GM23338 (cell line): ENCODE measurements around the gene RSPH1. TPM values are rescaled to one million over a fixed set of nuclear protein-coding genes. Genes with fewer than 3 reads are reported as not detected.

ENCODE experiments used
- ATAC-seq: fragments of 200-7000 bp; cut with Tn5 transposase; 3 replicates; pipeline ENCODE4 v1.9.1; 2020
- DNase-seq: peaks from one replicate; pipeline ENCODE4 v3.0.0-alpha.2; 2015; ENCODE audit warnings: low spot score
- H2AFZ ChIP-seq: fragments of 200-600 bp; sonication (generic); 2 replicates; pipeline ENCODE4 v1.8.0; 2016; ENCODE audit warnings: antibody characterized with exemption, mild to moderate bottlenecking, moderate library complexity
- H3F3A ChIP-seq: fragments of 200-600 bp; sonication (generic); replicated peaks from 2 replicates; pipeline ENCODE4 v1.8.0; 2017; ENCODE audit warnings: antibody characterized with exemption, mixed run types, low read depth
- H3K27ac ChIP-seq: fragments of 200-600 bp; sonication (generic); 2 replicates; pipeline ENCODE4 v1.6.1; 2016; ENCODE audit warnings: low read depth
- H3K27me3 ChIP-seq: fragments of 200-600 bp; sonication (generic); 2 replicates; pipeline ENCODE4 v1.8.0; 2016; ENCODE audit warnings: mild to moderate bottlenecking, mixed run types, moderate library complexity; ENCODE audit not compliant: insufficient read depth
- H3K36me3 ChIP-seq: fragments of 200-600 bp; sonication (generic); 2 replicates; pipeline ENCODE4 v1.8.0; 2016; ENCODE audit warnings: mild to moderate bottlenecking; ENCODE audit not compliant: insufficient read depth
- H3K4me1 ChIP-seq: fragments of 200-600 bp; sonication (generic); 2 replicates; pipeline ENCODE4 v1.8.0; 2016; ENCODE audit warnings: mild to moderate bottlenecking, moderate library complexity; ENCODE audit not compliant: insufficient read depth
- H3K4me2 ChIP-seq: fragments of 200-600 bp; sonication (generic); 2 replicates; pipeline ENCODE4 v1.7.1; 2017; ENCODE audit warnings: mixed run types
- H3K4me3 ChIP-seq: fragments of 200-600 bp; sonication (generic); 2 replicates; pipeline ENCODE4 v1.6.1; 2016; ENCODE audit warnings: mixed run types
- H3K79me2 ChIP-seq: fragments of 200-600 bp; sonication (generic); replicated peaks from 2 replicates; pipeline ENCODE4 v1.8.0; 2017; ENCODE audit warnings: mild to moderate bottlenecking; ENCODE audit not compliant: insufficient read depth
- H3K9me2 ChIP-seq: fragments of 200-600 bp; sonication (generic); 2 replicates; pipeline ENCODE4 v1.8.0; 2017; ENCODE audit not compliant: insufficient read depth
- H4K20me1 ChIP-seq: fragments of 200-600 bp; sonication (generic); replicated peaks from 2 replicates; pipeline ENCODE4 v1.8.0; 2017; ENCODE audit warnings: mild to moderate bottlenecking; ENCODE audit not compliant: insufficient read depth
- H3K27ac Mint-ChIP-seq: 2 replicates; pipeline ENCODE4 v1.8.0; 2020; ENCODE audit warnings: inconsistent platforms, mild to moderate bottlenecking, moderate library complexity, mixed read lengths
- H3K27me3 Mint-ChIP-seq: 3 replicates; pipeline ENCODE4 v1.8.0; 2022; ENCODE audit warnings: low read depth, mild to moderate bottlenecking, moderate library complexity, mixed read lengths, inconsistent platforms; ENCODE audit not compliant: insufficient read depth, poor library complexity
- H3K36me3 Mint-ChIP-seq: 3 replicates; pipeline ENCODE4 v1.8.0; 2021; ENCODE audit warnings: low read depth, mild to moderate bottlenecking, inconsistent platforms, moderate library complexity, mixed read lengths
- H3K4me1 Mint-ChIP-seq: 3 replicates; pipeline ENCODE4 v1.8.0; 2020; ENCODE audit warnings: mild to moderate bottlenecking, inconsistent platforms, mixed read lengths
- H3K4me3 Mint-ChIP-seq: 3 replicates; pipeline ENCODE4 v1.8.0; 2021; ENCODE audit warnings: moderate library complexity, mild to moderate bottlenecking, inconsistent platforms, mixed read lengths
- H3K9me3 Mint-ChIP-seq: 3 replicates; pipeline ENCODE4 v1.8.0; 2020; ENCODE audit warnings: moderate library complexity, mild to moderate bottlenecking, inconsistent platforms, mixed read lengths
- CREB1 ChIP-seq: fragments of 250-450 bp; sonication (Bioruptor Pico); IDR thresholded peaks from 2 replicates; pipeline ENCODE4 v1.5.0; 2020; ENCODE audit warnings: low read depth, mild to moderate bottlenecking, moderate library complexity
- EZH2 ChIP-seq: fragments of 200-600 bp; sonication (generic); IDR thresholded peaks from one replicate; pipeline ENCODE4 v1.8.0; 2017; ENCODE audit warnings: antibody characterized with exemption, mild to moderate bottlenecking, low read depth; ENCODE audit not compliant: unreplicated experiment
- EZH2phosphoT487 ChIP-seq: fragments of 200-600 bp; sonication (generic); IDR thresholded peaks from one replicate; pipeline ENCODE4 v1.8.1; 2018; ENCODE audit warnings: antibody characterized with exemption; ENCODE audit not compliant: unreplicated experiment
- JUNB ChIP-seq: IDR thresholded peaks from one replicate; pipeline ENCODE4 v1.6.1; 2016; ENCODE audit warnings: antibody characterized with exemption; ENCODE audit not compliant: unreplicated experiment
- NANOG ChIP-seq: IDR thresholded peaks from 2 replicates; pipeline ENCODE4 v1.6.1; 2016; ENCODE audit warnings: antibody characterized with exemption, borderline replicate concordance
- POLR2AphosphoS5 ChIP-seq: IDR thresholded peaks from 2 replicates; pipeline ENCODE4 v1.6.1; 2016; ENCODE audit warnings: antibody characterized with exemption, low read depth
- STAT1 ChIP-seq: IDR thresholded peaks from one replicate; pipeline ENCODE4 v1.6.1; 2016; ENCODE audit warnings: antibody characterized with exemption; ENCODE audit not compliant: unreplicated experiment
- ZNF114 ChIP-seq: fragments of 250-450 bp; sonication (Bioruptor Pico); IDR thresholded peaks from 2 replicates; pipeline ENCODE4 v1.5.0; 2020; ENCODE audit warnings: mild to moderate bottlenecking, moderate library complexity
- ZNF331 ChIP-seq: fragments of 250-450 bp; sonication (Bioruptor Pico); IDR thresholded peaks from 2 replicates; pipeline ENCODE4 v1.5.0; 2020; ENCODE audit warnings: low read depth, mild to moderate bottlenecking, moderate library complexity
- polyA plus RNA-seq: library from polyadenylated mRNA; unstranded; fragments of >200 nt; fragmentation: Nextera tagmentation; extraction: Ambion mirVana; gene quantifications from 2 replicates; pipeline ENCODE4 v1.2.1, GENCODE V29; 2016
- total RNA-seq: library from RNA; depleted of rRNA; stranded (reverse); fragments of >200 nt; shearing (Covaris generic); gene quantifications from 2 replicates; pipeline ENCODE4 v1.2.3, GENCODE V29; 2014
- TF ChIP-seq, protein P1 (sequence below), 2 experiments: fragments of 200-600 bp in 1 of 2; sonication (generic) in 1 of 2; conservative IDR thresholded peaks; 2 replicates each; pipeline versions ENCODE4 v1.5.1 to v1.6.1; 2016 to 2017; ENCODE audit warnings: antibody characterized with exemption in 2 of 2, low read depth in 2 of 2, mild to moderate bottlenecking in 2 of 2, moderate library complexity in 1 of 2
- TF ChIP-seq, protein P2 (sequence below): IDR thresholded peaks from 2 replicates; pipeline ENCODE4 v1.6.1; 2016; ENCODE audit warnings: antibody characterized with exemption
- TF ChIP-seq, protein P3 (sequence below): fragments of 250-450 bp; sonication (Bioruptor Pico); IDR thresholded peaks from 2 replicates; pipeline ENCODE4 v1.5.0; 2020; ENCODE audit warnings: mild to moderate bottlenecking, moderate library complexity
- TF ChIP-seq, protein P4 (sequence below): IDR thresholded peaks from one replicate; pipeline ENCODE4 v1.6.1; 2018; ENCODE audit warnings: antibody characterized with exemption; ENCODE audit not compliant: unreplicated experiment

The RSPH1 gene
- total and polyA plus RNA-seq, 2 experiments from 2014 or later = 0.23 TPM; not detected in 1

DNA sequence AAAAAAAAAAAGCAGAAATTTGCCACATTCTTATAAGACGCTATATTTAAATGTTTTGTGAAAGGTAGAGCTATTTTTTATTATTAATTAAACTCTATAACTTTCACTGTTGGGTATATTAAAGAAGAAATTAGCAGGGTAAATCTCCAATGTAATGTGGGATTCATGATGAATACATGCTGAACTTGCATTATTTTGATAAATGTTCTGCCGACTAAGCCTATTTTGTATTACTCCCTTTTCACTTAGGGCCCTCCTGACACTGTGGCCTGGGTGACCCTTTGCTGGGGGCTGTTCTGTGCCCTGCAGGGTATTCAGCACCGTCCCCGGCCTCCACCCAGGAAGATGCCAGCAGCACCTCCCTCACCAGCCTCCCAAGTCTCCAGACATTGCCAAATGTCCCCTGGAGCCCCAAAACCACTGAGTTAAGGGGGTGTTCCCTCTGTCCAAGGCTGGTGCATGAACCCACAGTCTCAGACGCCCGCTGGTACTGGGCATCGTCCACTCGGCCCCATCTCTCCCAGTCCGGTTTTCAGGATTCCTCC, 22.5 kb downstream of the RSPH1 start:
- no peaks in the 10 kb centered on the region for H3F3A ChIP-seq
- peaks cover under 1% of the 10 kb centered on the region for H3K4me1 ChIP-seq
- TF ChIP-seq, protein P1, sequence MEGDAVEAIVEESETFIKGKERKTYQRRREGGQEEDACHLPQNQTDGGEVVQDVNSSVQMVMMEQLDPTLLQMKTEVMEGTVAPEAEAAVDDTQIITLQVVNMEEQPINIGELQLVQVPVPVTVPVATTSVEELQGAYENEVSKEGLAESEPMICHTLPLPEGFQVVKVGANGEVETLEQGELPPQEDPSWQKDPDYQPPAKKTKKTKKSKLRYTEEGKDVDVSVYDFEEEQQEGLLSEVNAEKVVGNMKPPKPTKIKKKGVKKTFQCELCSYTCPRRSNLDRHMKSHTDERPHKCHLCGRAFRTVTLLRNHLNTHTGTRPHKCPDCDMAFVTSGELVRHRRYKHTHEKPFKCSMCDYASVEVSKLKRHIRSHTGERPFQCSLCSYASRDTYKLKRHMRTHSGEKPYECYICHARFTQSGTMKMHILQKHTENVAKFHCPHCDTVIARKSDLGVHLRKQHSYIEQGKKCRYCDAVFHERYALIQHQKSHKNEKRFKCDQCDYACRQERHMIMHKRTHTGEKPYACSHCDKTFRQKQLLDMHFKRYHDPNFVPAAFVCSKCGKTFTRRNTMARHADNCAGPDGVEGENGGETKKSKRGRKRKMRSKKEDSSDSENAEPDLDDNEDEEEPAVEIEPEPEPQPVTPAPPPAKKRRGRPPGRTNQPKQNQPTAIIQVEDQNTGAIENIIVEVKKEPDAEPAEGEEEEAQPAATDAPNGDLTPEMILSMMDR (conservative IDR thresholded peaks at IDR 0.05; ENCODE audit: low read depth in 2 of 2) = no peak
- no peak for TF ChIP-seq EZH2
- TF ChIP-seq, protein P2, sequence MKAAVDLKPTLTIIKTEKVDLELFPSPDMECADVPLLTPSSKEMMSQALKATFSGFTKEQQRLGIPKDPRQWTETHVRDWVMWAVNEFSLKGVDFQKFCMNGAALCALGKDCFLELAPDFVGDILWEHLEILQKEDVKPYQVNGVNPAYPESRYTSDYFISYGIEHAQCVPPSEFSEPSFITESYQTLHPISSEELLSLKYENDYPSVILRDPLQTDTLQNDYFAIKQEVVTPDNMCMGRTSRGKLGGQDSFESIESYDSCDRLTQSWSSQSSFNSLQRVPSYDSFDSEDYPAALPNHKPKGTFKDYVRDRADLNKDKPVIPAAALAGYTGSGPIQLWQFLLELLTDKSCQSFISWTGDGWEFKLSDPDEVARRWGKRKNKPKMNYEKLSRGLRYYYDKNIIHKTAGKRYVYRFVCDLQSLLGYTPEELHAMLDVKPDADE = no peak
- TF ChIP-seq EZH2phosphoT487 = no peak
- TF ChIP-seq, protein P3, sequence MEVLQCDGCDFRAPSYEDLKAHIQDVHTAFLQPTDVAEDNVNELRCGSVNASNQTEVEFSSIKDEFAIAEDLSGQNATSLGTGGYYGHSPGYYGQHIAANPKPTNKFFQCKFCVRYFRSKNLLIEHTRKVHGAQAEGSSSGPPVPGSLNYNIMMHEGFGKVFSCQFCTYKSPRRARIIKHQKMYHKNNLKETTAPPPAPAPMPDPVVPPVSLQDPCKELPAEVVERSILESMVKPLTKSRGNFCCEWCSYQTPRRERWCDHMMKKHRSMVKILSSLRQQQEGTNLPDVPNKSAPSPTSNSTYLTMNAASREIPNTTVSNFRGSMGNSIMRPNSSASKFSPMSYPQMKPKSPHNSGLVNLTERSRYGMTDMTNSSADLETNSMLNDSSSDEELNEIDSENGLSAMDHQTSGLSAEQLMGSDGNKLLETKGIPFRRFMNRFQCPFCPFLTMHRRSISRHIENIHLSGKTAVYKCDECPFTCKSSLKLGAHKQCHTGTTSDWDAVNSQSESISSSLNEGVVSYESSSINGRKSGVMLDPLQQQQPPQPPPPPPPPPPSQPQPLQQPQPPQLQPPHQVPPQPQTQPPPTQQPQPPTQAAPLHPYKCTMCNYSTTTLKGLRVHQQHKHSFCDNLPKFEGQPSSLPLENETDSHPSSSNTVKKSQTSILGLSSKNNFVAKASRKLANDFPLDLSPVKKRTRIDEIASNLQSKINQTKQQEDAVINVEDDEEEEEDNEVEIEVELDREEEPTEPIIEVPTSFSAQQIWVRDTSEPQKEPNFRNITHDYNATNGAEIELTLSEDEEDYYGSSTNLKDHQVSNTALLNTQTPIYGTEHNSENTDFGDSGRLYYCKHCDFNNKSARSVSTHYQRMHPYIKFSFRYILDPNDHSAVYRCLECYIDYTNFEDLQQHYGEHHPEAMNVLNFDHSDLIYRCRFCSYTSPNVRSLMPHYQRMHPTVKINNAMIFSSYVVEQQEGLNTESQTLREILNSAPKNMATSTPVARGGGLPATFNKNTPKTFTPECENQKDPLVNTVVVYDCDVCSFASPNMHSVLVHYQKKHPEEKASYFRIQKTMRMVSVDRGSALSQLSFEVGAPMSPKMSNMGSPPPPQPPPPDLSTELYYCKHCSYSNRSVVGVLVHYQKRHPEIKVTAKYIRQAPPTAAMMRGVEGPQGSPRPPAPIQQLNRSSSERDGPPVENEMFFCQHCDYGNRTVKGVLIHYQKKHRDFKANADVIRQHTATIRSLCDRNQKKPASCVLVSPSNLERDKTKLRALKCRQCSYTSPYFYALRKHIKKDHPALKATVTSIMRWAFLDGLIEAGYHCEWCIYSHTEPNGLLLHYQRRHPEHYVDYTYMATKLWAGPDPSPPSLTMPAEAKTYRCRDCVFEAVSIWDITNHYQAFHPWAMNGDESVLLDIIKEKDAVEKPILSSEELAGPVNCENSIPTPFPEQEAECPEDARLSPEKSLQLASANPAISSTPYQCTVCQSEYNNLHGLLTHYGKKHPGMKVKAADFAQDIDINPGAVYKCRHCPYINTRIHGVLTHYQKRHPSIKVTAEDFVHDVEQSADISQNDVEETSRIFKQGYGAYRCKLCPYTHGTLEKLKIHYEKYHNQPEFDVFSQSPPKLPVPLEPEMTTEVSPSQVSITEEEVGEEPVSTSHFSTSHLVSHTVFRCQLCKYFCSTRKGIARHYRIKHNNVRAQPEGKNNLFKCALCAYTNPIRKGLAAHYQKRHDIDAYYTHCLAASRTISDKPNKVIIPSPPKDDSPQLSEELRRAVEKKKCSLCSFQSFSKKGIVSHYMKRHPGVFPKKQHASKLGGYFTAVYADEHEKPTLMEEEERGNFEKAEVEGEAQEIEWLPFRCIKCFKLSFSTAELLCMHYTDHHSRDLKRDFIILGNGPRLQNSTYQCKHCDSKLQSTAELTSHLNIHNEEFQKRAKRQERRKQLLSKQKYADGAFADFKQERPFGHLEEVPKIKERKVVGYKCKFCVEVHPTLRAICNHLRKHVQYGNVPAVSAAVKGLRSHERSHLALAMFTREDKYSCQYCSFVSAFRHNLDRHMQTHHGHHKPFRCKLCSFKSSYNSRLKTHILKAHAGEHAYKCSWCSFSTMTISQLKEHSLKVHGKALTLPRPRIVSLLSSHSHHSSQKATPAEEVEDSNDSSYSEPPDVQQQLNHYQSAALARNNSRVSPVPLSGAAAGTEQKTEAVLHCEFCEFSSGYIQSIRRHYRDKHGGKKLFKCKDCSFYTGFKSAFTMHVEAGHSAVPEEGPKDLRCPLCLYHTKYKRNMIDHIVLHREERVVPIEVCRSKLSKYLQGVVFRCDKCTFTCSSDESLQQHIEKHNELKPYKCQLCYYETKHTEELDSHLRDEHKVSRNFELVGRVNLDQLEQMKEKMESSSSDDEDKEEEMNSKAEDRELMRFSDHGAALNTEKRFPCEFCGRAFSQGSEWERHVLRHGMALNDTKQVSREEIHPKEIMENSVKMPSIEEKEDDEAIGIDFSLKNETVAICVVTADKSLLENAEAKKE (CRISPR knock-in tag) = no peak
- no peak for TF ChIP-seq STAT1
- no peak for TF ChIP-seq NANOG
- TF ChIP-seq CREB1 (CRISPR knock-in tag) = no peak
- TF ChIP-seq JUNB = no peak
- TF ChIP-seq ZNF114 = no peak
- no peak for TF ChIP-seq ZNF331 (CRISPR knock-in tag)
- TF ChIP-seq, protein P4, sequence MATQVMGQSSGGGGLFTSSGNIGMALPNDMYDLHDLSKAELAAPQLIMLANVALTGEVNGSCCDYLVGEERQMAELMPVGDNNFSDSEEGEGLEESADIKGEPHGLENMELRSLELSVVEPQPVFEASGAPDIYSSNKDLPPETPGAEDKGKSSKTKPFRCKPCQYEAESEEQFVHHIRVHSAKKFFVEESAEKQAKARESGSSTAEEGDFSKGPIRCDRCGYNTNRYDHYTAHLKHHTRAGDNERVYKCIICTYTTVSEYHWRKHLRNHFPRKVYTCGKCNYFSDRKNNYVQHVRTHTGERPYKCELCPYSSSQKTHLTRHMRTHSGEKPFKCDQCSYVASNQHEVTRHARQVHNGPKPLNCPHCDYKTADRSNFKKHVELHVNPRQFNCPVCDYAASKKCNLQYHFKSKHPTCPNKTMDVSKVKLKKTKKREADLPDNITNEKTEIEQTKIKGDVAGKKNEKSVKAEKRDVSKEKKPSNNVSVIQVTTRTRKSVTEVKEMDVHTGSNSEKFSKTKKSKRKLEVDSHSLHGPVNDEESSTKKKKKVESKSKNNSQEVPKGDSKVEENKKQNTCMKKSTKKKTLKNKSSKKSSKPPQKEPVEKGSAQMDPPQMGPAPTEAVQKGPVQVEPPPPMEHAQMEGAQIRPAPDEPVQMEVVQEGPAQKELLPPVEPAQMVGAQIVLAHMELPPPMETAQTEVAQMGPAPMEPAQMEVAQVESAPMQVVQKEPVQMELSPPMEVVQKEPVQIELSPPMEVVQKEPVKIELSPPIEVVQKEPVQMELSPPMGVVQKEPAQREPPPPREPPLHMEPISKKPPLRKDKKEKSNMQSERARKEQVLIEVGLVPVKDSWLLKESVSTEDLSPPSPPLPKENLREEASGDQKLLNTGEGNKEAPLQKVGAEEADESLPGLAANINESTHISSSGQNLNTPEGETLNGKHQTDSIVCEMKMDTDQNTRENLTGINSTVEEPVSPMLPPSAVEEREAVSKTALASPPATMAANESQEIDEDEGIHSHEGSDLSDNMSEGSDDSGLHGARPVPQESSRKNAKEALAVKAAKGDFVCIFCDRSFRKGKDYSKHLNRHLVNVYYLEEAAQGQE = no peak
- TF ChIP-seq POLR2AphosphoS5 = no peak
- no peaks in the 10 kb centered on the region for H3K36me3 Mint-ChIP-seq
- H3K27ac Mint-ChIP-seq = no peak overlapping the region; the same call in 1 of the 2 replicates
- no peaks in the 10 kb centered on the region for H3K36me3 ChIP-seq
- H3K4me2 ChIP-seq = no peak overlapping the region
- H3K27me3 ChIP-seq = no peaks in the 10 kb centered on the region
- no peaks in the 10 kb centered on the region for H3K9me3 Mint-ChIP-seq
- no peak overlapping the region for H3K4me3 Mint-ChIP-seq
- H3K79me2 ChIP-seq = no peaks in the 10 kb centered on the region
- no peaks in the 10 kb centered on the region for H4K20me1 ChIP-seq
- H3K27me3 Mint-ChIP-seq = peaks cover 6% of the 10 kb centered on the region
- ATAC-seq (no peak), DNase-seq (no peak)
- no peak overlapping the region for H3K4me3 ChIP-seq
- no peaks in the 10 kb centered on the region for H3K9me2 ChIP-seq
- no peak overlapping the region for H3K27ac ChIP-seq
- H2AFZ ChIP-seq = no peak overlapping the region
- H3K4me1 Mint-ChIP-seq = peaks cover 17% of the 10 kb centered on the region
